Uterus (tissue), 2 donors: ENCODE data around the gene PAWR.

Experiments used
- POLR2A ChIP-seq, 2 donors: fragments of 450-650 bp; IDR thresholded peaks; one replicate each; pipeline ENCODE4 v1.6.1; 2016; ENCODE audit warnings: antibody characterized with exemption in 2 of 2, mild to moderate bottlenecking in 1 of 2, moderate library complexity in 1 of 2
- TF ChIP-seq, protein P1 (sequence below), 4 experiments: fragments of 200-600 bp in 2 of 4; fragments of 450-650 bp in 2 of 4; sonication (generic) in 2 of 4; IDR thresholded peaks; one replicate each; pipeline ENCODE4 v1.5.1; 2016 to 2019; ENCODE audit warnings: antibody characterized with exemption in 4 of 4, mild to moderate bottlenecking in 2 of 4, moderate library complexity in 1 of 4

DNA sequence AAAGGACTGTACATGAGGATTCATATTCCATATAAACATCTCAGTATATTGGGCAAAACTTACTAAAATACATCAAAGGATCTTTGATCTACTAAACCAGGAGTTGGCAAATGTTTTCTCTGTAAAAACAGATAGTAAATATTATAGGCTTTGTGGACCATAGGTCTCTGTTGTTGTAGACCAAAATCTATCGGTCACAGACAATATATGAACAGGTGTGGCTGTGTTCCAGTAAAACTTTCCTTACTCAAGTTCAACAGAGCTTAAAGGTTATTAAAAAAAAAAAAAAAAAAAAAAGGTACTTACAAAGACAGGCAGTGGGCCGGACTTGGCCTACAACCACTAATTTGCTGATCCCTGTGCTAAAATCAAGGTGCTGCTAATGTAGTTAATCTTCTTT is 40.3 kb downstream of the PAWR start:
- TF ChIP-seq, protein P1, sequence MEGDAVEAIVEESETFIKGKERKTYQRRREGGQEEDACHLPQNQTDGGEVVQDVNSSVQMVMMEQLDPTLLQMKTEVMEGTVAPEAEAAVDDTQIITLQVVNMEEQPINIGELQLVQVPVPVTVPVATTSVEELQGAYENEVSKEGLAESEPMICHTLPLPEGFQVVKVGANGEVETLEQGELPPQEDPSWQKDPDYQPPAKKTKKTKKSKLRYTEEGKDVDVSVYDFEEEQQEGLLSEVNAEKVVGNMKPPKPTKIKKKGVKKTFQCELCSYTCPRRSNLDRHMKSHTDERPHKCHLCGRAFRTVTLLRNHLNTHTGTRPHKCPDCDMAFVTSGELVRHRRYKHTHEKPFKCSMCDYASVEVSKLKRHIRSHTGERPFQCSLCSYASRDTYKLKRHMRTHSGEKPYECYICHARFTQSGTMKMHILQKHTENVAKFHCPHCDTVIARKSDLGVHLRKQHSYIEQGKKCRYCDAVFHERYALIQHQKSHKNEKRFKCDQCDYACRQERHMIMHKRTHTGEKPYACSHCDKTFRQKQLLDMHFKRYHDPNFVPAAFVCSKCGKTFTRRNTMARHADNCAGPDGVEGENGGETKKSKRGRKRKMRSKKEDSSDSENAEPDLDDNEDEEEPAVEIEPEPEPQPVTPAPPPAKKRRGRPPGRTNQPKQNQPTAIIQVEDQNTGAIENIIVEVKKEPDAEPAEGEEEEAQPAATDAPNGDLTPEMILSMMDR (IDR thresholded peaks at IDR 0.05): no peak
- TF ChIP-seq POLR2A (IDR thresholded peaks at IDR 0.05): no peak
